Measurements from ENCODE around the gene C3orf20.
"Not testable (repeated sequence)": the region's sequence is repeated elsewhere in the genome, so short reads cannot be mapped to it uniquely, and the experiment has no call there.

C3orf20 gene

GRCh38 chr3:14703128-14703750 lies 28.3 kb downstream of the C3orf20 start:
- no peak for DNase-seq

GRCh38 chr3:14703791-14704190 lies 28.9 kb downstream of the C3orf20 start:
- no peak for DNase-seq

GRCh38 chr3:14706096-14706495 lies 31.2 kb downstream of the C3orf20 start:
- no peak for DNase-seq

GRCh38 chr3:14716591-14716990 lies 41.6 kb downstream of the C3orf20 start:
- DNase-seq, result no peak

- DNase-seq, result no peak
Observed at GRCh38 chr3:14717307-14717706, 42.4 kb downstream of the C3orf20 start.

GRCh38 chr3:14718539-14718938 lies 43.6 kb downstream of the C3orf20 start:
- no peak for DNase-seq

GRCh38 chr3:14719006-14719405 lies 44.1 kb downstream of the C3orf20 start:
- DNase-seq, result no peak

GRCh38 chr3:14721126-14721864 lies 46.4 kb downstream of the C3orf20 start:
- no peak for DNase-seq

GRCh38 chr3:14725013-14725412 lies 50.1 kb downstream of the C3orf20 start:
- no peak for DNase-seq

GRCh38 chr3:14725564-14726440 lies 50.9 kb downstream of the C3orf20 start:
- no peak for DNase-seq

- DNase-seq, result no peak
Observed at GRCh38 chr3:14726441-14726780, 51.5 kb downstream of the C3orf20 start.

- DNase-seq, result no peak
Observed at GRCh38 chr3:14728113-14728512, 53.2 kb downstream of the C3orf20 start.

GRCh38 chr3:14730703-14731382 lies 55.9 kb downstream of the C3orf20 start:
- no peak for DNase-seq

GRCh38 chr3:14740983-14741382 lies 66.0 kb downstream of the C3orf20 start:
- no peak for DNase-seq

GRCh38 chr3:14741510-14741909 lies 66.6 kb downstream of the C3orf20 start:
- no peak for DNase-seq

- no peak for DNase-seq
Observed at GRCh38 chr3:14744556-14744955, 69.6 kb downstream of the C3orf20 start.

- no peak for DNase-seq
Observed at GRCh38 chr3:14750650-14751049, 75.7 kb downstream of the C3orf20 start.

GRCh38 chr3:14752979-14753378 lies 78.0 kb downstream of the C3orf20 start:
- not testable (repeated sequence) for DNase-seq

- no peak for DNase-seq
Observed at GRCh38 chr3:14757153-14757700, 82.3 kb downstream of the C3orf20 start.

GRCh38 chr3:14758297-14758696 lies 83.4 kb downstream of the C3orf20 start:
- DNase-seq, result no peak

GRCh38 chr3:14758959-14759358 lies 84.0 kb downstream of the C3orf20 start:
- no peak for DNase-seq

GRCh38 chr3:14760185-14760584 lies 85.2 kb downstream of the C3orf20 start:
- DNase-seq, result no peak

GRCh38 chr3:14761121-14761672 lies 86.3 kb downstream of the C3orf20 start:
- DNase-seq, result no peak
